K562 (cell line): ENCODE results near the gene PDHX. TPM values are rescaled to one million over a fixed set of nuclear protein-coding genes. Genes with fewer than 3 reads are reported as not detected.

Experiments used
- ATAC-seq: fragments of 200-7000 bp; cut with Tn5 transposase; 3 replicates; pipeline ENCODE4 v1.9.1; 2020; ENCODE audit warnings: moderate library complexity
- BruUV-seq: library from RNA; stranded (reverse); fragments of 400-500 nt; replicated peaks from 2 replicates; lab custom pipeline; 2021; lab: Mats Ljungman, UMichigan
- CTCF ChIA-PET: fragments of 300-600 bp; formaldehyde crosslinking; extraction: SDS; loops from one replicate; lab custom pipeline; 2021; ENCODE audit warnings: low intra/inter-chr PET ratio; lab: Yijun Ruan, JAX
- POLR2A ChIA-PET: fragments of 300-600, 350-650 bp; sonication (Branson Sonifier 250); formaldehyde crosslinking; extraction: SDS; loops from one replicate; lab custom pipeline; 2021; ENCODE audit warnings: antibody characterized with exemption, inconsistent platforms; lab: Yijun Ruan, JAX
- DNase-seq, 4 experiments: peaks; one replicate each; pipeline versions ENCODE4 v3.0.0 to v3.0.0-alpha.2; 2011 to 2018; ENCODE audit warnings: low spot score in 3 of 4, mixed read lengths in 3 of 4; ENCODE audit errors: extremely low read depth in 1 of 4
- FAIRE-seq: peaks from 2 replicates; lab custom pipeline; 2011; peaks lifted over from hg19 to GRCh38; lab: Jason Lieb, UNC
- H2AFZ ChIP-seq: 2 replicates; pipeline ENCODE4 v1.6.0; 2011; ENCODE audit warnings: low read depth, low read length, control low read depth, inconsistent platforms
- H3K27ac ChIP-seq: fragments of 200-600 bp; 3 replicates; pipeline ENCODE4 v1.8.0; 2011; ENCODE audit warnings: low read depth, mild to moderate bottlenecking, control low read depth, inconsistent platforms, low read length, moderate library complexity, mixed read lengths; ENCODE audit errors: extremely low read depth
- H3K27me3 ChIP-seq, 2 experiments: fragments of 300-600 bp in 1 of 2; 2 replicates in 1 of 2; 3 replicates in 1 of 2; pipeline versions ENCODE4 v1.6.0 to v1.8.0; 2011; ENCODE audit warnings: inconsistent platforms in 2 of 2, low read length in 2 of 2, mild to moderate bottlenecking in 1 of 2, mixed read lengths in 1 of 2, moderate library complexity in 1 of 2; ENCODE audit not compliant: control insufficient read depth in 2 of 2, insufficient read depth in 2 of 2
- H3K36me3 ChIP-seq: fragments of 300-600 bp; 3 replicates; pipeline ENCODE4 v1.8.0; 2011; ENCODE audit warnings: mild to moderate bottlenecking, low read length, inconsistent platforms; ENCODE audit not compliant: control insufficient read depth, insufficient read depth
- H3K4me1 ChIP-seq, 2 experiments: fragments of 200-600 bp in 1 of 2; replicated peaks in 1 of 2; 2 replicates in 1 of 2; 3 replicates in 1 of 2; pipeline versions ENCODE4 v1.5.1 to v1.8.0; 2011; ENCODE audit warnings: inconsistent platforms in 2 of 2, low read length in 2 of 2, mild to moderate bottlenecking in 1 of 2, mixed read lengths in 1 of 2, moderate library complexity in 1 of 2; ENCODE audit not compliant: control insufficient read depth in 2 of 2, insufficient read depth in 2 of 2
- H3K4me2 ChIP-seq: 2 replicates; pipeline ENCODE4 v1.6.1; 2011; ENCODE audit warnings: low read length, control low read depth, inconsistent platforms, mixed read lengths; ENCODE audit not compliant: insufficient read depth
- H3K4me3 ChIP-seq: fragments of 200-600 bp; sonication (generic), shearing (Covaris generic); 2 replicates; pipeline ENCODE4 v1.5.1; 2016; ENCODE audit warnings: control low read depth, inconsistent platforms
- H3K79me2 ChIP-seq: fragments of 200-600 bp; 3 replicates; pipeline ENCODE4 v1.8.0; 2011; ENCODE audit warnings: low read length, inconsistent platforms; ENCODE audit not compliant: control insufficient read depth, insufficient read depth
- H3K9ac ChIP-seq, 2 experiments: 2 replicates each; pipeline versions ENCODE4 v1.6.0 to v1.6.1; 2011; ENCODE audit warnings: low read depth in 2 of 2, low read length in 2 of 2, control low read depth in 1 of 2, inconsistent platforms in 1 of 2, mild to moderate bottlenecking in 1 of 2, mixed read lengths in 1 of 2; ENCODE audit not compliant: insufficient read depth in 1 of 2
- H3K9me1 ChIP-seq: one replicate; pipeline ENCODE4 v1.6.0; 2011; ENCODE audit warnings: inconsistent platforms, mild to moderate bottlenecking, low read length, moderate library complexity; ENCODE audit not compliant: control insufficient read depth, insufficient read depth
- H3K9me3 ChIP-seq: replicated peaks from 2 replicates; pipeline ENCODE4 v1.5.1; 2011; ENCODE audit warnings: low read depth, low read length, inconsistent platforms; ENCODE audit not compliant: control insufficient read depth, insufficient read depth
- H4K20me1 ChIP-seq: replicated peaks from 2 replicates; pipeline ENCODE4 v1.6.1; 2011; ENCODE audit warnings: low read length, inconsistent platforms, mixed read lengths; ENCODE audit not compliant: control insufficient read depth, insufficient read depth
- BCL6 ChIP-seq: fragments of 250-450 bp; sonication (Bioruptor Pico); IDR thresholded peaks from 2 replicates; pipeline ENCODE4 v1.4.0; 2020
- DIDO1 ChIP-seq: fragments of 450-650 bp; IDR thresholded peaks from 2 replicates; pipeline ENCODE4 v1.6.1; 2016; ENCODE audit warnings: low read depth, missing biosample characterization, missing genetic modification characterization
- FOXK1 ChIP-seq: sonication (generic); formaldehyde crosslinking; IDR thresholded peaks from 2 replicates; pipeline ENCODE4 v1.8.0; 2022; ENCODE audit warnings: missing genetic modification reagents, mild to moderate bottlenecking, borderline replicate concordance
- FOXM1 ChIP-seq, 2 experiments: fragments of 450-650 bp in 1 of 2; sonication (generic) in 1 of 2; formaldehyde crosslinking in 1 of 2; IDR thresholded peaks; 2 replicates each; pipeline versions ENCODE4 v1.6.1 to v1.9.0; 2017 to 2022; ENCODE audit warnings: low read depth in 2 of 2, mild to moderate bottlenecking in 2 of 2, missing genetic modification reagents in 1 of 2, moderate library complexity in 1 of 2
- HDAC2 ChIP-seq: fragments of 450-650 bp; IDR thresholded peaks from 2 replicates; pipeline ENCODE4 v1.6.1; 2016; ENCODE audit warnings: mild to moderate bottlenecking
- HNRNPH1 ChIP-seq: fragments of 200-400 bp; formaldehyde crosslinking; optimal IDR thresholded peaks from 2 replicates; pipeline ENCODE3; 2017; ENCODE audit warnings: low read depth, mild to moderate bottlenecking, low read length, moderate library complexity
- HNRNPUL1 ChIP-seq: fragments of 200-400 bp; formaldehyde crosslinking; IDR thresholded peaks from 2 replicates; pipeline ENCODE4 v1.6.1; 2017; ENCODE audit warnings: low read length
- IRF2 ChIP-seq: sonication (generic); formaldehyde crosslinking; IDR thresholded peaks from 2 replicates; pipeline ENCODE4 v1.8.1; 2022; ENCODE audit warnings: mild to moderate bottlenecking, missing genetic modification reagents
- KAT8 ChIP-seq: fragments of 450-650 bp; IDR thresholded peaks from 2 replicates; pipeline ENCODE4 v1.6.1; 2016; ENCODE audit warnings: low read depth, mild to moderate bottlenecking
- LEF1 ChIP-seq: fragments of 450-650 bp; IDR thresholded peaks from 2 replicates; pipeline ENCODE4 v1.6.1; 2016; ENCODE audit warnings: mild to moderate bottlenecking
- REST ChIP-seq, 2 experiments: fragments of 450-650 bp; formaldehyde crosslinking in 1 of 2; IDR thresholded peaks; 2 replicates each; pipeline versions ENCODE4 v1.4.0 to v1.6.1; 2014 to 2020; ENCODE audit warnings: mild to moderate bottlenecking in 2 of 2, borderline replicate concordance in 1 of 2, low read depth in 1 of 2
- TEAD2 ChIP-seq: fragments of 450-650 bp; IDR thresholded peaks from 2 replicates; pipeline ENCODE4 v1.6.1; 2016; ENCODE audit warnings: missing genetic modification characterization, control low read depth, missing compliant biosample characterization
- ZBTB2 ChIP-seq: fragments of 450-650 bp; IDR thresholded peaks from 2 replicates; pipeline ENCODE4 v1.6.1; 2016; ENCODE audit warnings: antibody characterized with exemption
- ZNF134 ChIP-seq: fragments of 250-450 bp; sonication (Bioruptor Pico); conservative IDR thresholded peaks from 2 replicates; pipeline ENCODE4 v1.4.0; 2020
- ZNF23 ChIP-seq: fragments of 250-450 bp; sonication (Bioruptor Pico); IDR thresholded peaks from 2 replicates; pipeline ENCODE4 v1.4.0; 2020; ENCODE audit warnings: mild to moderate bottlenecking
- ZNF408 ChIP-seq: fragments of 250-450 bp; sonication (Bioruptor Pico); IDR thresholded peaks from 2 replicates; pipeline ENCODE4 v1.4.0; 2020; ENCODE audit warnings: low read depth, mild to moderate bottlenecking, moderate library complexity
- WGBS: fragments of 100-300 bp; shearing (Covaris generic); methylation state at CpG from one replicate; pipeline ENCODE4 v1.1.6; 2016; ENCODE audit warnings: low coverage, mixed read lengths; ENCODE audit not compliant: insufficient coverage; ENCODE audit errors: missing lambda C conversion rate; 5-methylcytosine and 5-hydroxymethylcytosine counted together
- in situ Hi-C: fragments of 300-500 bp; cut with MboI; formaldehyde crosslinking; loops from 4 replicates; pipeline ENCODE4 v1.15.0; 2018; ENCODE audit warnings: inconsistent platforms, mixed read lengths
- intact Hi-C: fragments of 100-400 bp; cut with micrococcal nuclease; formaldehyde crosslinking; loops from 2 replicates; pipeline ENCODE4 v1.14.2; 2022
- polyA plus RNA-seq, 8 experiments: library from polyadenylated mRNA; depleted of rRNA in 4 of 8; stranded (reverse) in 5 of 8; unstranded in 3 of 8; fragments of >200 nt; fragmentation: Nextera tagmentation in 2 of 8; fragmentation: Illumina TruSeq in 1 of 8; extraction: Ambion mirVana in 2 of 8; extraction: Trizol in 1 of 8; gene quantifications; 2 replicates each; pipeline versions ENCODE4 v1.2.1 to v1.2.3, GENCODE V29; 2011 to 2014; ENCODE audit warnings: inconsistent platforms in 1 of 8, missing spikeins in 1 of 8
- total RNA-seq, 7 experiments: library from RNA; depleted of rRNA in 6 of 7; stranded (reverse); fragments of >200 nt in 6 of 7; fragmentation: Illumina TruSeq in 2 of 7; extraction: Trizol in 2 of 7; gene quantifications; 2 replicates each; pipeline versions ENCODE4 v1.2.1 to v1.2.3, GENCODE V29; 2011 to 2021; ENCODE audit warnings: low replicate concordance in 1 of 7

PDHX gene
- total and polyA plus RNA-seq, 9 of the 15 experiments (the other 6 are each of a cell fraction or from before 2014, with no cell fraction given) = 20.8 to 43.5 (median 31.2) TPM

GRCh38 chr11:34968862-34969261 is 52.4 kb downstream of the PDHX start:
- Histone ChIP-seq H3K9me3 (no peaks in the 10 kb centered on the region), H3K27ac (no peak overlapping the region), H3K36me3 (peaks cover 56% of the 10 kb centered on the region; the same call in 1 of the 3 replicates), H3K9me1 (no peaks in the 10 kb centered on the region), H3K4me1 (no peaks in the 10 kb centered on the region), H3K79me2 (no peaks in the 10 kb centered on the region), H3K4me2 (no peak overlapping the region), H3K9ac (no peak overlapping the region), H3K27me3 (no peaks in the 10 kb centered on the region), H2AFZ (no peak overlapping the region), H3K4me3 (no peak overlapping the region), H4K20me1 (no peaks in the 10 kb centered on the region)
- TF ChIP-seq HNRNPUL1 = no peak
- no peak for TF ChIP-seq REST (IDR thresholded peaks at IDR 0.05; ENCODE audit: borderline replicate concordance)
- TF ChIP-seq REST (CRISPR knock-in tag; IDR thresholded peaks at IDR 0.05; ENCODE audit: low read depth) = no peak
- TF ChIP-seq IRF2 (CRISPR knock-in tag) = no peak
- no peak for TF ChIP-seq TEAD2 (tag)
- TF ChIP-seq ZNF408 = no peak
- TF ChIP-seq HDAC2 = no peak
- TF ChIP-seq FOXM1 (IDR thresholded peaks at IDR 0.05; ENCODE audit: low read depth) = no peak
- TF ChIP-seq FOXM1 (CRISPR knock-in tag; IDR thresholded peaks at IDR 0.05; ENCODE audit: low read depth) = no peak
- TF ChIP-seq ZNF23 (CRISPR knock-in tag) = no peak
- TF ChIP-seq HNRNPH1 = no peak
- TF ChIP-seq BCL6 (CRISPR knock-in tag) = no peak
- TF ChIP-seq ZNF134 = no peak
- no peak for TF ChIP-seq DIDO1 (tag)
- TF ChIP-seq ZBTB2 = no peak
- TF ChIP-seq FOXK1 (CRISPR knock-in tag) = no peak
- no peak for TF ChIP-seq LEF1
- TF ChIP-seq KAT8 = no peak
- WGBS = 98% methylated on average over 4 of the region's 4 CpGs
- DNase-seq = no peak
- no peak for FAIRE-seq
- no peak for ATAC-seq
- CTCF ChIA-PET = no interaction called here
- POLR2A ChIA-PET = no interaction called here
- intact Hi-C loops (no loop called here), in situ Hi-C loops (no loop called here)
- BruUV-seq = no TSS peak
